Hepatocyte (in vitro differentiated cells): ENCODE results near the gene SORT1. TPM values are rescaled to one million over a fixed set of nuclear protein-coding genes. Genes with fewer than 3 reads are reported as not detected.

ENCODE experiments used
- DNase-seq: peaks from one replicate; pipeline ENCODE4 v3.0.0-alpha.2; 2016; ENCODE audit warnings: low spot score
- H2AFZ ChIP-seq: fragments of 200-600 bp; sonication (generic); 2 replicates; pipeline ENCODE4 v1.6.0; 2016; ENCODE audit warnings: antibody characterized with exemption, mild to moderate bottlenecking
- H3K27ac ChIP-seq: fragments of 200-600 bp; sonication (generic); 2 replicates; pipeline ENCODE4 v1.5.1; 2016; ENCODE audit warnings: mild to moderate bottlenecking
- H3K27me3 ChIP-seq: fragments of 200-600 bp; sonication (generic); 2 replicates; pipeline ENCODE4 v1.6.1; 2016
- H3K36me3 ChIP-seq: fragments of 200-600 bp; sonication (generic); replicated peaks from 2 replicates; pipeline ENCODE4 v1.5.1; 2016; ENCODE audit warnings: low read depth; ENCODE audit not compliant: insufficient read depth
- H3K4me1 ChIP-seq: fragments of 200-600 bp; sonication (generic); 2 replicates; pipeline ENCODE4 v1.5.1; 2016; ENCODE audit warnings: mild to moderate bottlenecking, moderate library complexity; ENCODE audit not compliant: insufficient read depth
- H3K4me2 ChIP-seq: fragments of 200-600 bp; sonication (generic); 2 replicates; pipeline ENCODE4 v1.6.0; 2016
- H3K4me3 ChIP-seq: fragments of 200-600 bp; sonication (generic); 2 replicates; pipeline ENCODE4 v1.5.1; 2016; ENCODE audit warnings: mild to moderate bottlenecking
- H3K79me2 ChIP-seq: fragments of 200-600 bp; sonication (generic); 2 replicates; pipeline ENCODE4 v1.6.0; 2017; ENCODE audit warnings: mild to moderate bottlenecking
- H3K9me2 ChIP-seq: fragments of 200-600 bp; sonication (generic); replicated peaks from 2 replicates; pipeline ENCODE4 v1.6.0; 2017; ENCODE audit warnings: mild to moderate bottlenecking; ENCODE audit not compliant: insufficient read depth
- H3K9me3 ChIP-seq: fragments of 200-600 bp; sonication (generic); 2 replicates; pipeline ENCODE4 v1.5.1; 2016; ENCODE audit warnings: low read depth, mild to moderate bottlenecking
- H4K20me1 ChIP-seq: fragments of 200-600 bp; sonication (generic); 2 replicates; pipeline ENCODE4 v1.6.0; 2016; ENCODE audit warnings: mild to moderate bottlenecking; ENCODE audit not compliant: insufficient read depth, poor library complexity, severe bottlenecking
- EZH2 ChIP-seq: fragments of 200-600 bp; sonication (generic); IDR thresholded peaks from 2 replicates; pipeline ENCODE4 v1.6.1; 2016; ENCODE audit warnings: antibody characterized with exemption, mild to moderate bottlenecking, borderline replicate concordance
- EZH2phosphoT487 ChIP-seq: fragments of 200-600 bp; sonication (generic); IDR thresholded peaks from one replicate; pipeline ENCODE4 v1.6.1; 2018; ENCODE audit warnings: antibody characterized with exemption, mild to moderate bottlenecking, low read depth, moderate library complexity; ENCODE audit not compliant: unreplicated experiment, severe bottlenecking
- WGBS: methylation state at CpG from one replicate; pipeline ENCODE4 v1.1.6; 2016; ENCODE audit warnings: low lambda C conversion rate; ENCODE audit errors: missing lambda C conversion rate; 5-methylcytosine and 5-hydroxymethylcytosine counted together
- polyA plus RNA-seq: library from polyadenylated mRNA; unstranded; fragments of >200 nt; fragmentation: Nextera tagmentation; extraction: Ambion mirVana; gene quantifications from 2 replicates; pipeline ENCODE4 v1.2.1, GENCODE V29; 2016
- total RNA-seq: library from RNA; depleted of rRNA; stranded (reverse); fragments of >200 nt; gene quantifications from 2 replicates; pipeline ENCODE4 v1.2.3, GENCODE V29; 2014
- TF ChIP-seq, protein P1 (sequence below): fragments of 200-600 bp; sonication (generic); IDR thresholded peaks from 2 replicates; pipeline ENCODE4 v1.5.1; 2016; ENCODE audit warnings: antibody characterized with exemption, mild to moderate bottlenecking; ENCODE audit not compliant: poor library complexity

The SORT1 gene
- total and polyA plus RNA-seq, 2 experiments from 2014 or later = 43.7 to 59.3 TPM

GRCh38 chr1:109394591-109395281 lies 3.0 kb downstream of the SORT1 start:
- Histone ChIP-seq H3K36me3 (no peaks in the 10 kb centered on the region), H3K9me2 (no peaks in the 10 kb centered on the region), H3K4me2 (peak overlapping the region; percentile 68), H3K9me3 (no peaks in the 10 kb centered on the region), H3K4me1 (peaks cover 34% of the 10 kb centered on the region), H3K4me3 (no peak overlapping the region), H3K79me2 (peaks cover 62% of the 10 kb centered on the region), H3K27me3 (no peaks in the 10 kb centered on the region), H2AFZ (no peak overlapping the region), H3K27ac (peak overlapping the region; percentile 87), H4K20me1 (no peaks in the 10 kb centered on the region)
- TF ChIP-seq EZH2 = no peak
- TF ChIP-seq EZH2phosphoT487 = no peak
- TF ChIP-seq, protein P1, sequence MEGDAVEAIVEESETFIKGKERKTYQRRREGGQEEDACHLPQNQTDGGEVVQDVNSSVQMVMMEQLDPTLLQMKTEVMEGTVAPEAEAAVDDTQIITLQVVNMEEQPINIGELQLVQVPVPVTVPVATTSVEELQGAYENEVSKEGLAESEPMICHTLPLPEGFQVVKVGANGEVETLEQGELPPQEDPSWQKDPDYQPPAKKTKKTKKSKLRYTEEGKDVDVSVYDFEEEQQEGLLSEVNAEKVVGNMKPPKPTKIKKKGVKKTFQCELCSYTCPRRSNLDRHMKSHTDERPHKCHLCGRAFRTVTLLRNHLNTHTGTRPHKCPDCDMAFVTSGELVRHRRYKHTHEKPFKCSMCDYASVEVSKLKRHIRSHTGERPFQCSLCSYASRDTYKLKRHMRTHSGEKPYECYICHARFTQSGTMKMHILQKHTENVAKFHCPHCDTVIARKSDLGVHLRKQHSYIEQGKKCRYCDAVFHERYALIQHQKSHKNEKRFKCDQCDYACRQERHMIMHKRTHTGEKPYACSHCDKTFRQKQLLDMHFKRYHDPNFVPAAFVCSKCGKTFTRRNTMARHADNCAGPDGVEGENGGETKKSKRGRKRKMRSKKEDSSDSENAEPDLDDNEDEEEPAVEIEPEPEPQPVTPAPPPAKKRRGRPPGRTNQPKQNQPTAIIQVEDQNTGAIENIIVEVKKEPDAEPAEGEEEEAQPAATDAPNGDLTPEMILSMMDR = no peak
- WGBS = 86% methylated on average over 4 of the region's 5 CpGs
- DNase-seq = no peak

DNA sequence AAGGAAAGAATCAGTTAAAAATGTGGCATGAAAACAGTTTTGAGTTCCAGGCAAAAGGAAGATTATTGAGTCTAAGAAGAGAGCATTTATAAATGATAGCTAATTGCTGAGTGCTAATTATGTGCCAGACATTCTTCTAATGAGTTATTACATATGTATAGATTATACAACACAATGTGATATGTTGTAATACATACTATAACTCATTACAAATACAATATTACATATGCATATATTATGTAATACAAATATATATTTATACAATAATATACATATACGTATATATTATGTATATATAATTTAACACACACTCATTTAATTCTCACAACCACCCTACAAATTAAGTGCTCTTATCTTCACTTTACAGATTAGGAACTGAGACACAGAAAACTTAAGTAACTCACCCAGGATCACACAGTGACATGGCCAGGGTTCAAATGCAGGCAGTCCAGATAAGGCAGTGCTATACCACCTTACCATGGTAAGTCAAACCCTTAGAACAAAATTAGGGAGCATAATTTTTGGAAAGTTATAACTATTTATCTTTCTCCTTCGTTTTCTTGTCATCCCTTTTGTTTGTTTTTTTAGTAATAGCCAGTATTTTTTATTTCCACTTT lies 4.0 kb downstream of the SORT1 start:
- Histone ChIP-seq H4K20me1 (no peaks in the 10 kb centered on the region), H3K36me3 (no peaks in the 10 kb centered on the region), H3K9me2 (no peaks in the 10 kb centered on the region), H3K27me3 (no peaks in the 10 kb centered on the region), H3K4me2 (peak overlapping the region; percentile 68), H3K27ac (peak overlapping the region; percentile 87), H3K4me3 (no peak overlapping the region), H3K4me1 (peaks cover 32% of the 10 kb centered on the region), H2AFZ (no peak overlapping the region), H3K9me3 (no peaks in the 10 kb centered on the region), H3K79me2 (peaks cover 72% of the 10 kb centered on the region)
- DNase-seq = no peak
- 81% methylated on average over 2 of the region's 2 CpGs for WGBS
- TF ChIP-seq, protein P1 = no peak
- TF ChIP-seq EZH2 (no peak), EZH2phosphoT487 (no peak)

GRCh38 chr1:109392788-109393616 lies 4.7 kb downstream of the SORT1 start:
- Histone ChIP-seq H3K9me3 (no peaks in the 10 kb centered on the region), H3K4me2 (peak overlapping the region; percentile 68), H2AFZ (peak overlapping the region; percentile 9), H3K27me3 (no peaks in the 10 kb centered on the region), H3K9me2 (no peaks in the 10 kb centered on the region), H3K4me1 (peaks cover 25% of the 10 kb centered on the region), H3K4me3 (no peak overlapping the region), H3K27ac (peak overlapping the region; percentile 87), H4K20me1 (no peaks in the 10 kb centered on the region), H3K79me2 (peaks cover 79% of the 10 kb centered on the region), H3K36me3 (no peaks in the 10 kb centered on the region)
- DNase-seq = peak; percentile 74
- no peak for TF ChIP-seq EZH2phosphoT487
- TF ChIP-seq, protein P1 = no peak
- no peak for TF ChIP-seq EZH2
- WGBS = 20% methylated on average over 10 of the region's 10 CpGs
